GM19099 (cell line): ENCODE results near the gene OGT.

Experiments
- POLR2A ChIP-seq: IDR thresholded peaks from 3 replicates; pipeline ENCODE4 v1.6.1; 2011; ENCODE audit warnings: low read depth; ENCODE audit not compliant: insufficient read length; ENCODE audit errors: extremely low read depth

The OGT gene

GRCh38 chrX:71534773-71535544 is 2.1 kb downstream of the OGT start:
- TF ChIP-seq POLR2A, result no peak

DNA sequence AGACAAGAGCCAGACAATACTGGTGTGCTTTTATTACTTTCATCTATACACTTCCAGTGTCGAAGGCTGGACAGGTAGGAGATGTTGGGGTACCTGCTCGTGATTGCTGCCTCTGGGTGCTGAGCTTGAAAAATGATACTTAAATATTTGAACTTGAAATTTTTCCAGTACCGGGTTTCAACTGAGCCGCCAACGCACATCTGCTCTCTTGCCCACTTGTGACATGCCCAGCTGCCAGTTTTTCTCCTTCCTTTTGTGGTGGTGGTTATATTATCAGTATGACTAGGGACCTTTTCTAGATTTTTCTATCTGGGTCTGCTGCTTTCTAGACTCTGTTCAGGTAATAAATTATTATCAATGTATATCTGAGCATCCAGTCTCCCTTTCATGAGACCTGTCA is 3.4 kb downstream of the OGT start:
- TF ChIP-seq POLR2A, result no peak

- TF ChIP-seq POLR2A, result no peak
Measured at GRCh38 chrX:71537743-71538142, 4.8 kb downstream of the OGT start.

DNA sequence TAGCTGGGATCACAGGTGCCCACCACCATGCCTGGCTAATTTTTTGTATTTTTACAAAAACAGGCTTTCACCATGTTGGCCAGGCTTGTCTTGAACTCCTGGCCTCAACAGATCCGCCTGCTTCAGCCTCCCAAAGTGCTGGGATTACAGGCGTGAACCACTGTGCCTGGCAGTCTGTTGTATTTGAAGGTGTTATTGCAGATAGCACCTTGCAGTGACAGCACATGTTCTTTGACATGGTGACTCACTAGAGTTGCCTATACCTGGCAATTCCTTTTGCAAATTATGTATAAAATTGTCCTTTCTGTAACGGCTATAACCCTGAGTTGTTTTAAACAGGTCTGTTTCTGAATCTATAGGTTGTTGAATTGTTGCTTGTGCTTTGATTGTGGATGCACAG is 7.9 kb downstream of the OGT start:
- TF ChIP-seq POLR2A, result no peak

GRCh38 chrX:71541210-71542022 is 8.5 kb downstream of the OGT start:
- TF ChIP-seq POLR2A, result no peak

GRCh38 chrX:71542411-71542810 is 9.5 kb downstream of the OGT start:
- no peak for TF ChIP-seq POLR2A

- no peak for TF ChIP-seq POLR2A
Measured at GRCh38 chrX:71542825-71543224, 9.9 kb downstream of the OGT start.

DNA sequence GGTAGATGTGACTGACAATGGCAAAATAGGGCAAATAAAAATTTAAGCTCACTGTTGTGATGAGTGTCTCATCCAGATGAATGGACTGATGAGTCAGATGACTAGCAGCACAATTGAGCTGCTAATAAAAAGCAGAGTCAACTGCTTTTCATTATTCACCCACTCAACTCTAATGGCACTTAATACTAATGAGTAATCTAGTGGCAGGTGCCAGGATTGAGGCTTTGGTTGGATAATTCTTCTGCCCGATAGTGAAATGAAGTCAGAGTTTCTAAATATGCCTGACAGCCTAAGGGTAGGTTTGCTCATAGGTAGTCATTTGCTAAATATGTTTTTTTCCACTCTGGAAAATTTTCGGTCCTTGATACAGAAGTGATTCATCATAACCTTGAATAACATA is 10.4 kb downstream of the OGT start:
- TF ChIP-seq POLR2A, result no peak

DNA sequence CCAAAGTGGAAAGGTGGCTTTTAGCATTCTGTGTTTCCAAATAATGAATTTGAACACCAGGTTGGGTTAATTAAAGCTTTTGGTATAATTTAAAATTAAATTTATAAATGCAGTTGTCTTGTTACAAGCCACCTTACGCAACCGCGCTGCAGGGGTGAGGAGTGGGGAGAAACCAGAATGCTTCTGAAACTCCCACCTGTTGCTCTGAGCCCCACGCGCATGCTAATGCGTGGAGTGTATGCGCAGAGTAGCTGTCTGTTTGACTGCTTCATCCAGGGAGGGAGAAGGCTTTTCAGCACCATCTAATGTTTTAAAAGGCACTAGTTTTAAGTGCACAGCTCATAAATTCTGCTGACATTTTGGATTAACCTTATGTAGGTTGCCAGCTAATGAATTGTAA is 12.5 kb downstream of the OGT start:
- no peak for TF ChIP-seq POLR2A

GRCh38 chrX:71546879-71547278 is 14.0 kb downstream of the OGT start:
- TF ChIP-seq POLR2A, result no peak

DNA sequence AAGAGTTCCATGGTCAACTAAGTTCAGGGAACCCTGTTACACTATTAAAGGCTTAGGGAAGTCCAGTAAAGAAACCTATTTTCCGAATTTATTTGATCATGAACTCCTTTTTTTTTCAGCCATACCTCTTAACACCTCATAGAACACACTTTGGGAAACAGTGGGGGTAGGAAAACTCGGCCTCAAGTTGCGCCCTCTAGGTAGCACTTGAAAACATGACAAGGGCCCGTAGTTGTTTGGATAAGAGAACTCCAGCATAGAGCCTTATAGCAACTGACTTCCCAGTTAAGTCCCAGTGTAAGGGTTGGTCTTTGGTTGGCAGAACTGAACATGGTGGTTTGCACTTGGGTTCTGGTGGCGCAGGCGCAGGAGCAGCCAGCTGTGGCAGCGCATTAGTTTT is 14.4 kb downstream of the OGT start:
- no peak for TF ChIP-seq POLR2A

DNA sequence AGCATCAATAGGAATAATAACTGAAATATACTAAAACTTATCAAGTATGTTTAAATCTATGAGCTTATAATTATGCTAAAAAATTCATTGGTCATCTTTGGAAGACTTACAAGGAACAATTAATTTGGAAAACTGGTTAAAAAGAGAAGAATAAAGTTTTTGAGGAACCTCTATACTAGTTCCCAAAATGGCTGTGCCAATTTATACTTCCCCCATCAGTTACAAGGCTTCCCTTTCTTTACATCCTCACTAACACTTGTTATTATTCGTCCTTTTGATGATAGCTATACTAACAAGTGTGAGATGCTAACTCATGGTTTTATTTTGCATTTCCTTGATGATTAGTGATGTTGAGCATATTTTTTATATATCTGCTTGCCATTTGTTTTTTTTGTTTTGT is 17.1 kb downstream of the OGT start:
- TF ChIP-seq POLR2A, result no peak

- TF ChIP-seq POLR2A, result no peak
Measured at GRCh38 chrX:71550578-71550977, 17.7 kb downstream of the OGT start.

- TF ChIP-seq POLR2A, result no peak
Measured at GRCh38 chrX:71556036-71556435, 23.1 kb downstream of the OGT start.

DNA sequence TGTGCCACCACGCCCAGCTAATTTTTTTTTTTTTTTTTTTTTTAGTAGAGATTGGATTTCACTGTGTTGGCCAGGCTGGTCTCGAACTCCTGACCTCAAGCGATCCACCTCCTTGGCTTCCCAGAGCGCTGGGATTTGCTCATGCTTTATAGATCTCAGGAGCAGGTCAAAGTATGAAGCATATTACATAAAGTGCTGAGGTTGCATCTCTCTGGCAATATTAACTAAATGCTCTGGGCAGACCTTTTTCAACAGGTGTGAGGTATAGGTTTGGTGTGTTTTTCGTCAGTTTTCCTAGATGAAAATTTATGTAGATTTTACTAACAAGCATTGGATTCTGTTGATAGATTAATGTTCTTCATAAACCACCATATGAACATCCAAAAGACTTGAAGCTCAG is 26.0 kb downstream of the OGT start:
- no peak for TF ChIP-seq POLR2A

DNA sequence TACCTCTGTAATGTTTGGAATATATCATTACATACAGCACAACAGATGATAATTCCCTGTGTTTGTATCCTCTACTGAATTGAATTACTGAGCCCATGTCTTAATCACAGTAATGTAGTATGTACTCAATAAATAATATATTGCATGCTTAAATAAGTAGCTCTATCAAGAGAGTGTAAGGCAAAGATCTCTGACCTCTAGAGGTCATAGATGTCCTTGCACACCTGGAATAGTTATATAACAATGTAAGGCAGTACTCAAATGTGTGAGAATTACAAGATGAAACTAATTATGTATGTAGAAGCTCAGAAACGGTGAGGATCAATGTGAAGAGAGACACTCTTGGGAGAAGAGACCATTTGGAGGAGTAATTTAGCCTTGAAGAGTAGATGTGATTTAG is 31.0 kb downstream of the OGT start:
- TF ChIP-seq POLR2A, result no peak
